Pons (tissue), 1 donor: ENCODE data around the gene LILRB4.
"Not testable (repeated sequence)": the region's sequence is repeated elsewhere in the genome, so short reads cannot be mapped to it uniquely, and the experiment has no call there.

Source experiments
- DNase-seq: peaks from one replicate; pipeline ENCODE4 v3.0.0-alpha.2; 2016; ENCODE audit warnings: low spot score

Gene LILRB4

GRCh38 chr19:54694648-54695047 lies 31.9 kb downstream of the LILRB4 start:
- DNase-seq = no peak

DNA sequence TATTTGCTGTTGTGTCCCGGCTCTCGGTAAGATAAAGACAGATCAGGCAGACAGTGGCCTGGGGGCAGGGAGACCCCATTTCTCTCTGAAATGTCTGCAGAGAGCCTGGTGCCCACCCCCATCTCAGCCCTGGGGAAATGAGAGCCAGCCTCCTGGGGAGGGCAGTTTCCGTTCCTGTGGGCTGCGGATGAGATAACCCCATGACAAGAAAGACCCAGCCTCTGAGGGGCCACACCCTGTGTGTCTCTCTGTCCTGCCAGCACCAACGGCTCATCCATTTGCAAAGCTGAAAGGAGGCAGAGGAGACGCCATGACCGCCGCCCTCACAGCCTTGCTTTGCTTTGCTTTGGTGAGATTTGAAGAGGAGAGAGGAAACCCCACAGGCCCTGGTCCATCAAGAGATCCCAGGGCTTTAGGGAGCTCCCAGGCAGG lies 33.3 kb downstream of the LILRB4 start:
- DNase-seq = no peak

DNA sequence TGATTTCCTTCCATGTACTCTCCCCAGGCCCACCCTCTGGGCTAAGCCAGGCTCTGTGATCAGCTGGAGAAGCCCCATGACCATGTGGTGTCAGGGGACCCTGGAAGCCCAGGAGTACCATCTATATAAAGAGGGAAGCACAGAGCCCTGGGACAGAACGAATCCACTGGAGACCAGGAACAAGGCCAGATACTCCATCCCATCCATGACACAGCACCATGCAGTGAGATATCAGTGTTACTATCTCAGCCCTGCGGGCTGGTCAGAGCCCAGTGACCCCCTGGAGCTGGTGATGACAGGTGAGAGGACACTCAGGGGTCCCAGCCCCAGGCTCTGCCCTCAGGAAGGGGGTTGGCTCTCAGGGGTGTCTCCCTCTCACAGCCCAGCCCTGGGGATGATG lies 34.0 kb downstream of the LILRB4 start:
- DNase-seq = no peak

- not testable (repeated sequence) for DNase-seq
These were observed 34.9 kb downstream of the LILRB4 start for GRCh38 chr19:54697716-54698115.

GRCh38 chr19:54704928-54705327 lies 42.1 kb downstream of the LILRB4 start:
- no peak for DNase-seq

GRCh38 chr19:54707962-54708361 lies 45.2 kb downstream of the LILRB4 start:
- no peak for DNase-seq

GRCh38 chr19:54708781-54709180 lies 46.0 kb downstream of the LILRB4 start:
- DNase-seq = no peak

- no peak for DNase-seq
These were observed 46.6 kb downstream of the LILRB4 start for GRCh38 chr19:54709212-54709948.

DNA sequence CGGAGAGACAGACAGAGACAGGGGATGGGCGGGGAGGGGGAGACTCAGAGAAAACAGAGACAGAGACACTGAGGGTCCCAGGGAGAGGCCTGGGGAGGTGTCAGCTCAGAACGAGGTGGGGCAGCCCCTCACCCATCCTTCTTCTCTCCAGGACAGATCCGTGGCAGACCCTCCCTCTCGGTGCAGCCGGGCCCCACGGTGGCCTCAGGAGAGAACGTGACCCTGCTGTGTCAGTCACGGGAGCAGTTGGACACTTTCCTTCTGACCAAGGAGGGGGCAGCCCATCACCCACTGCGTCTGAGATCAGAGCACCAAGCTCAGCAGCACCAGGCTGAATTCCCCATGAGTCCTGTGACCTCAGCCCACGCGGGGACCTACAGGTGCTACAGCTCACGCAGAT lies 47.2 kb downstream of the LILRB4 start:
- not testable (repeated sequence) for DNase-seq
